Mucosa of stomach (tissue), 1 donor: ENCODE results near the gene TH.

ENCODE experiments used
- H3K27me3 ChIP-seq: one replicate; pipeline ENCODE4 v1.7.0; 2013; ENCODE audit warnings: mild to moderate bottlenecking, low read length; ENCODE audit not compliant: control insufficient read depth, insufficient read depth
- H3K36me3 ChIP-seq: one replicate; pipeline ENCODE4 v1.7.0; 2013; ENCODE audit warnings: low read length; ENCODE audit not compliant: control insufficient read depth, insufficient read depth
- H3K4me1 ChIP-seq: one replicate; pipeline ENCODE4 v1.7.0; 2013; ENCODE audit warnings: mild to moderate bottlenecking, low read length; ENCODE audit not compliant: control insufficient read depth, insufficient read depth
- H3K4me3 ChIP-seq: one replicate; pipeline ENCODE4 v1.7.0; 2013; ENCODE audit warnings: low read length
- H3K9ac ChIP-seq: one replicate; pipeline ENCODE4 v1.7.0; 2013; ENCODE audit warnings: mild to moderate bottlenecking, low read length, moderate library complexity
- H3K9me3 ChIP-seq: one replicate; pipeline ENCODE4 v1.7.0; 2013; ENCODE audit warnings: mild to moderate bottlenecking, low read length, moderate library complexity; ENCODE audit not compliant: control insufficient read depth
- donor health status: Pancreatic carcinoma.

Gene TH

GRCh38 chr11:2146051-2146450, 25.6 kb downstream of the TH start:
- Histone ChIP-seq H3K9me3 (no peaks in the 10 kb centered on the region), H3K4me1 (no peaks in the 10 kb centered on the region), H3K9ac (no peak overlapping the region), H3K4me3 (no peak overlapping the region), H3K36me3 (no peaks in the 10 kb centered on the region), H3K27me3 (peaks cover 93% of the 10 kb centered on the region)

DNA sequence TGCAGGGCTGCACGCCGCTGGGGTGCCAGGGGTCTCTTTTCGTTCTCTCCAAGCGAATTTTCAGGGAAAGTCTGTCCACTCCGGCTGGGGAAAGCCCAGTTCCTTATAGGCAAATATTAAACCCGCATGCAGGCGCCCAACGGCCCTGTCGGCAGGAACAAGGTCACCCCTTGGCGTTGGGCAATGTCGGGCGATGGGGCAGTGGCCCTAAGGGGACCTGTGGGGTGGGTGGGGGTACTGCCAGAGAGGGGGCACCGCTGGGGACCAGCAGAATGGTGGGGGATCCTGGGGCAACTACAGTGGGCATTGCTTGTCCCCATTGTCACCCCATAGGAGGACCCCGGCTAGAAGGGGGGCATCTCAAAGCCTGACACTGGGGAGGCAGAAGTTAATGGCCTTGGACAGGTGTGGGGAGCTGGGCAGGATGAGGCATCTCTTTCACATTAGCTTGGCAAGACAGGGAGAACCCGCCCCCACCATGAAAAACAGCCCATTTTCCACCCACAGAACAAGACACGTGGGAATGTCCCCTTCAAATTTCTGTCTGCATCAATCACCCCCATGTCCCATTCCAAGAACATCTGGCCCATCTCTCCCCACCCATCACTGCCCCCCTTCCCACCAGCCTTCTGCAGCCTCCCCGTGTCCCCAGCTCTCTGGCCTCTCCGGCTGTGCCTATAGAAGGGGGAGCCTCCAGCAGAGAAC, 26.9 kb downstream of the TH start:
- no peak overlapping the region for H3K4me3 ChIP-seq
- no peaks in the 10 kb centered on the region for H3K9me3 ChIP-seq
- no peaks in the 10 kb centered on the region for H3K36me3 ChIP-seq
- no peaks in the 10 kb centered on the region for H3K4me1 ChIP-seq
- no peak overlapping the region for H3K9ac ChIP-seq
- H3K27me3 ChIP-seq, result peaks cover 94% of the 10 kb centered on the region

GRCh38 chr11:2143799-2144543, 27.6 kb downstream of the TH start:
- no peaks in the 10 kb centered on the region for H3K9me3 ChIP-seq
- H3K4me3 ChIP-seq, result no peak overlapping the region
- peaks cover 90% of the 10 kb centered on the region for H3K27me3 ChIP-seq
- no peaks in the 10 kb centered on the region for H3K4me1 ChIP-seq
- H3K36me3 ChIP-seq, result no peaks in the 10 kb centered on the region
- no peak overlapping the region for H3K9ac ChIP-seq

GRCh38 chr11:2143477-2143798, 28.2 kb downstream of the TH start:
- H3K36me3 ChIP-seq, result no peaks in the 10 kb centered on the region
- no peak overlapping the region for H3K9ac ChIP-seq
- H3K4me3 ChIP-seq, result no peak overlapping the region
- no peaks in the 10 kb centered on the region for H3K9me3 ChIP-seq
- peaks cover 90% of the 10 kb centered on the region for H3K27me3 ChIP-seq
- no peaks in the 10 kb centered on the region for H3K4me1 ChIP-seq

DNA sequence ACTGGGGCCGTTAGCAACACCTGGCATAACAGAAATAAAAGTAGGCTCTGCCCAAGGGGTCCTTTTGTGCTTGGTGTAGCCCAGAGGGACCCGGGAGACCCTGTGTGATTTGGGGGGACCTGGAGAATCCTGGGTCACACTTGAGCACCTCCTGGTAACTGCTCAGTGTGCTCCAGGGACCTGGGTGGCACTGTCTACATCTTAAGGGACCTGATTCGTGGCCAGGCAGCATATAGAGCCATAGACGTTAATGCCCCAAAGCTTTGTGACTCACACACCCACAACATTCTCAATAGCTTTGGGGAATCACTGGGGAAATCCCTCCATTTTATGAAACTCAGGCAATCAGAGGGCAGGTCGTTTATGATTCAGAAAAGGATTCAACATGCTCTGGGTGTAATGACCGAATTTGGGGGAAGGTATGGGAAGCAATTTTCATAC, 28.8 kb downstream of the TH start:
- Histone ChIP-seq H3K9ac (no peak overlapping the region), H3K4me1 (no peaks in the 10 kb centered on the region), H3K9me3 (no peaks in the 10 kb centered on the region), H3K36me3 (no peaks in the 10 kb centered on the region), H3K4me3 (no peak overlapping the region), H3K27me3 (peaks cover 88% of the 10 kb centered on the region)

DNA sequence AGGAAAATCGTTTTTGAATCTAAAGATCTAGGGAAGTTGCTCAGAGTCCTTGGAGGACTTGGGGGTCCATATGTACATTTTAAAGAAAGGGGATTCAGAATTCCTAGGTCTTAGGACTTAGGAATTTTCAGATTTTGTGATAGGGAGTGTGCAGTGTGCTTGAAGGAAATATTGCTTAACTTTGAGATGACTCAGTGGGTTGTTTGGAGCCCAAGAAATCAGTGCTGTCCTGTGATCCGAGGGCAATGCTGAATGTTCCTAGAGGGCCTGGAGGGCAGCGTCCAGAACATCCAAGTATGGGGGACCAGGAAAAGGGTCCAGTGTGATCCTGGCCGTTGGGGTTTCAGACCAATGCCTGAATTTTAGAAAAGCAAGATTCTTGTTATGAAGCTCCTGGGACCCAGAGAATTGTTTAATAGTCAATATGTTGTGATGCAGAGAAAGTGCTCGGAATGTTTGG, 29.3 kb downstream of the TH start:
- H3K4me3 ChIP-seq, result no peak overlapping the region
- H3K9me3 ChIP-seq, result no peaks in the 10 kb centered on the region
- H3K4me1 ChIP-seq, result no peaks in the 10 kb centered on the region
- no peaks in the 10 kb centered on the region for H3K36me3 ChIP-seq
- H3K27me3 ChIP-seq, result peaks cover 88% of the 10 kb centered on the region
- no peak overlapping the region for H3K9ac ChIP-seq

DNA sequence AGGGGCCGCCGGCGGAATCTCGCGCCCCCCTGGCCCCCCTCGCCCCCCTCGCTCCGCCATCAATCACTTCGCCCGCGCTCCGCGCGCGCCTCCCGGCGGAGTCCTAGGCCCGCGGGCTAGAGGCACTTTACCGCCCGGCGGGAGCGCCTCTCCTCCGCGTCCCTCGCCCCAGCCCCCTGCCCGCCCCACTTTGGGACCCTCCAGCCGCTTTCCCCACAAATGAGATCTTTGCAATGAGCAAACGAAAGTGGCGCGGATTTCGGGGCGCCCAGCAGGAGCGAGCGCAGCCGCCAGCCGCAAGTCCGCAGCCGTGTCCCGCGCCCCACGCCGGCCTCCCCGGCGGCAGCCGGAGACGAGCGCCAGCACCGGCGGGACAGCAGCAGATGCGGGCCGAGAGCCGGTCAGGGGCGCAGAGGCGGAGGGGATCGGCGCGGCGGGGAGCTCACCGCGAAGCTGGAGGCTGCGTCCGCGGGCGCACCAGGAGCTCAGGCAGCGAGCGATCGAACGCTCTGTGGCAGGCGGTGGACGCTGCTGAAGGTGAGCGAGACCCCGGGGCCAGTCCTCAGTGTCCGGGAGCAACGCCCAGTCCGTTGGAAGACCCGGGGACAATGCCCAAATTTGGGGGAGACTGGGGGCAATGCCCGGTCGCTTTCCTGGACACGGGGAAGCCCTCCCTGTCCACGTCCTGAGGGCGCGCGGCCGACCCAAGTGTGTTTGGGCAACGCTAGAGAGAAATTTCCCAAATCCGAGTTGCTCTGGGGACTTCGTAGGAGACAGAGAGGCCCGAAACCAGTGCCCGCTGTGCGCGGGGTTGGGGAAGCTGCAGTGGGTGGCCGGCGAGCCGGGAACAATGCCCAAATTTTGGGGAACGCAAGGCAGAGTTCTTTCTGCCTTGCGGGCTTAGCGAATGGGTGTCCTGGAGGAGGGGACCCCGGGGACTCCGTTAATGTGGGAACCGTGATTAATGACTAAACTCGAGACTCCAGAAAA, 30.9 kb downstream of the TH start:
- H3K4me3 ChIP-seq, result no peak overlapping the region
- no peak overlapping the region for H3K9ac ChIP-seq

GRCh38 chr11:2139621-2140337, 31.8 kb downstream of the TH start:
- no peak overlapping the region for H3K9ac ChIP-seq
- no peaks in the 10 kb centered on the region for H3K4me1 ChIP-seq
- H3K36me3 ChIP-seq, result no peaks in the 10 kb centered on the region
- peaks cover 83% of the 10 kb centered on the region for H3K27me3 ChIP-seq
- H3K4me3 ChIP-seq, result no peak overlapping the region
- H3K9me3 ChIP-seq, result no peaks in the 10 kb centered on the region

More for the DNA sequence above, 30.9 kb downstream of the TH start:
- H3K36me3 ChIP-seq, result no peaks in the 10 kb centered on the region
- H3K9me3 ChIP-seq, result no peaks in the 10 kb centered on the region
- H3K4me1 ChIP-seq, result no peaks in the 10 kb centered on the region
- H3K27me3 ChIP-seq, result peaks cover 88% of the 10 kb centered on the region

- H3K27me3 ChIP-seq, result peaks cover 81% of the 10 kb centered on the region
- no peak within 1 kb of the TSS for H3K4me3 ChIP-seq
- no peaks in the 10 kb centered on the region for H3K36me3 ChIP-seq
- H3K9ac ChIP-seq, result no peak within 1 kb of the TSS
- H3K9me3 ChIP-seq, result no peaks in the 10 kb centered on the region
- no peaks in the 10 kb centered on the region for H3K4me1 ChIP-seq
Observed at GRCh38 chr11:2139123-2139521, 32.5 kb downstream of the TH start, which contains the start of gene IGF2. IGF2 (minus strand) TSS chr11:2139389; CDS start chr11:2135523, 3,866 bp downstream.

DNA sequence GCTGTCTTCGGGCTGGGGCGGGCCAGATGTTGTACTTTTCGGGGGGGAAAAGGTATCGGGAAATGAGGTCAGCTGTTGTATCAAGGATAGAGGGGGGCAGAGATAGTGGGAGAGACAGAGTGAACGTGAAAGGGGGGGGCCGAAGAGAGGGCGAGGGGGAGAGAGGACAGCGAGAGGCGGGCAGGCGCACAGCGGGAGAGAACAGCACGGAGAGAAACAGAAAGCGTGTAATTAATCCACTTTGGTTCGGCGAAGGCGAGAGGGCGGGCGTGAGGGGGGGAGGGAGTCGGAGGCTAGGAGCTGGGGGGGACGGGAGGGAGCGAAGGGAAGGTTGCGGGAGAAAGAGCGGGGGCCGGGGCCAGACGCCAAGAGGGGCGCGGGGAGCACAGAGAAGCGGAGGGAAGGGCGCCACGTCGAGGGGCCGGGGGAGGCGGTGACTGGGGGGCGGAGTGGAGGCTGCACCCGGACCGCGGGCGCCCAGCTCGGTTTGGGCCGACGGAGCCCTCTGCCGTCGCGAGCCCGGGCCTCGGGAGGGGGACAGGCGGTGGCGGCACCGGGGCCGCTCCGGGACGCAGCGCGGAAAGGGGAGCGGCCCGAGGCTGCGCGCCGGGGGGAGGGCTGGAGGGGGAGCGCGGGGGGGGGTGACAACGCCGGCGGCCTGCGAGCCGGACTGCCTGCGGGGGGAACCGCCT, 33.0 kb downstream of the TH start:
- Histone ChIP-seq H3K9ac (no peak overlapping the region), H3K36me3 (no peaks in the 10 kb centered on the region), H3K4me1 (no peaks in the 10 kb centered on the region), H3K9me3 (no peaks in the 10 kb centered on the region), H3K27me3 (peaks cover 81% of the 10 kb centered on the region), H3K4me3 (no peak overlapping the region)

- no peaks in the 10 kb centered on the region for H3K4me1 ChIP-seq
- H3K4me3 ChIP-seq, result no peak overlapping the region
- H3K9me3 ChIP-seq, result no peaks in the 10 kb centered on the region
- peaks cover 82% of the 10 kb centered on the region for H3K27me3 ChIP-seq
- no peaks in the 10 kb centered on the region for H3K36me3 ChIP-seq
- no peak overlapping the region for H3K9ac ChIP-seq
Observed at GRCh38 chr11:2138068-2138430, 33.6 kb downstream of the TH start.
